HepG2 (cell line): Measurements from ENCODE around the gene SYVN1. TPM values are rescaled to one million over a fixed set of nuclear protein-coding genes. Genes with fewer than 3 reads are reported as not detected.

Experiments
- ARNTL ChIP-seq: sonication (generic); formaldehyde crosslinking; IDR thresholded peaks from 2 replicates; pipeline ENCODE4 v1.4.0; 2020; ENCODE audit warnings: mild to moderate bottlenecking, missing genetic modification reagents
- CCDC6 ChIP-seq: sonication (generic); formaldehyde crosslinking; IDR thresholded peaks from 2 replicates; pipeline ENCODE4 v1.8.1; 2022; ENCODE audit warnings: mild to moderate bottlenecking, missing genetic modification reagents, moderate library complexity
- MTA1 ChIP-seq: sonication (generic); formaldehyde crosslinking; IDR thresholded peaks from 2 replicates; pipeline ENCODE4 v1.4.0; 2020; ENCODE audit warnings: missing genetic modification reagents, mild to moderate bottlenecking, borderline replicate concordance
- NFATC3 ChIP-seq: sonication (generic); formaldehyde crosslinking; IDR thresholded peaks from 2 replicates; pipeline ENCODE4 v1.5.1; 2020; ENCODE audit warnings: mild to moderate bottlenecking, missing genetic modification reagents
- NR1H2 ChIP-seq: sonication (generic); formaldehyde crosslinking; IDR thresholded peaks from 2 replicates; pipeline ENCODE4 v1.8.1; 2022; ENCODE audit warnings: low read depth, missing genetic modification reagents, borderline replicate concordance
- PLRG1 ChIP-seq: fragments of 450-650 bp; conservative IDR thresholded peaks from 2 replicates; pipeline ENCODE4 v1.6.1; 2016
- RBAK ChIP-seq: sonication (generic); formaldehyde crosslinking; IDR thresholded peaks from 2 replicates; pipeline ENCODE4 v1.5.1; 2020; ENCODE audit warnings: mild to moderate bottlenecking, missing genetic modification reagents
- RERE ChIP-seq: IDR thresholded peaks from 2 replicates; pipeline ENCODE4 v1.6.1; 2016; ENCODE audit warnings: low read depth, missing genetic modification reagents, missing compliant biosample characterization
- RNF2 ChIP-seq: fragments of 450-650 bp; conservative IDR thresholded peaks from 2 replicates; pipeline ENCODE4 v1.6.1; 2016; ENCODE audit warnings: low read depth
- SATB2 ChIP-seq: sonication (generic); formaldehyde crosslinking; IDR thresholded peaks from 2 replicates; pipeline ENCODE4 v1.5.0; 2020; ENCODE audit warnings: missing genetic modification reagents
- SKIL ChIP-seq: sonication (generic); formaldehyde crosslinking; IDR thresholded peaks from 2 replicates; pipeline ENCODE4 v1.8.0; 2022; ENCODE audit warnings: missing genetic modification reagents, mild to moderate bottlenecking, moderate library complexity, borderline replicate concordance
- TEAD3 ChIP-seq: optimal IDR thresholded peaks from 2 replicates; pipeline ENCODE3; 2016; ENCODE audit warnings: borderline replicate concordance
- ZBTB43 ChIP-seq: sonication (generic); formaldehyde crosslinking; conservative IDR thresholded peaks from 2 replicates; pipeline ENCODE4 v1.4.0; 2020; ENCODE audit warnings: missing genetic modification reagents
- ZFX ChIP-seq: sonication (generic); formaldehyde crosslinking; IDR thresholded peaks from 2 replicates; pipeline ENCODE4 v1.4.0; 2020; ENCODE audit warnings: mild to moderate bottlenecking, low read depth, missing genetic modification reagents, moderate library complexity
- ZFYVE20 ChIP-seq: sonication (generic); formaldehyde crosslinking; IDR thresholded peaks from 2 replicates; pipeline ENCODE4 v1.8.0; 2023; ENCODE audit warnings: low read depth, mild to moderate bottlenecking, moderate library complexity, missing genetic modification reagents, borderline replicate concordance
- ZKSCAN1 ChIP-seq: fragments of 150-350 bp; IDR thresholded peaks from 2 replicates; pipeline ENCODE4 v1.6.1; 2014; ENCODE audit warnings: low read length
- ZNF180 ChIP-seq: sonication (generic); formaldehyde crosslinking; IDR thresholded peaks from 2 replicates; pipeline ENCODE4 v1.4.0; 2020; ENCODE audit warnings: low read depth, missing genetic modification reagents, borderline replicate concordance
- ZNF468 ChIP-seq: sonication (generic); formaldehyde crosslinking; IDR thresholded peaks from 2 replicates; pipeline ENCODE4 v1.8.0; 2022; ENCODE audit warnings: mild to moderate bottlenecking, moderate library complexity, missing genetic modification reagents
- ZNF501 ChIP-seq: sonication (generic); formaldehyde crosslinking; IDR thresholded peaks from 2 replicates; pipeline ENCODE4 v1.5.1; 2020; ENCODE audit warnings: mild to moderate bottlenecking, moderate library complexity, missing genetic modification reagents
- ZNF790 ChIP-seq: sonication (generic); formaldehyde crosslinking; IDR thresholded peaks from 2 replicates; pipeline ENCODE4 v1.8.0; 2022; ENCODE audit warnings: missing genetic modification reagents, mild to moderate bottlenecking, borderline replicate concordance
- ZZZ3 ChIP-seq: sonication (generic); formaldehyde crosslinking; IDR thresholded peaks from 2 replicates; pipeline ENCODE4 v1.4.0; 2020; ENCODE audit warnings: missing genetic modification reagents, mild to moderate bottlenecking, borderline replicate concordance
- polyA plus RNA-seq, 8 experiments: library from polyadenylated mRNA; depleted of rRNA in 3 of 8; stranded (reverse) in 7 of 8; unstranded in 1 of 8; fragments of >200 nt; fragmentation: Illumina TruSeq in 4 of 8; extraction: Trizol in 4 of 8; gene quantifications; 2 replicates each; pipeline versions ENCODE4 v1.2.1 to v1.2.3, GENCODE V29; 2011 to 2016; ENCODE audit warnings: low read depth in 4 of 8, missing spikeins in 1 of 8, mixed read lengths in 1 of 8; ENCODE audit not compliant: insufficient read depth in 1 of 8
- total RNA-seq, 5 experiments: library from RNA; depleted of rRNA; stranded (reverse); fragments of >200 nt; fragmentation: Illumina TruSeq; extraction: Trizol; gene quantifications; 2 replicates each; pipeline ENCODE4 v1.2.3, GENCODE V29; 2016; ENCODE audit warnings: low read depth in 1 of 5

SYVN1 gene
- total and polyA plus RNA-seq, 2 of the 13 experiments (the other 11 are each of a cell fraction or from before 2014, with no cell fraction given) = 10.3 to 22.5 TPM

GRCh38 chr11:65095974-65096806 is 38.1 kb downstream of the SYVN1 start, which contains the start of gene VPS51 (continued):
- TF ChIP-seq ZNF468 (CRISPR knock-in tag) (no peak), ZZZ3 (CRISPR knock-in tag) (peak; percentile 72; the same call in 1 of the 2 replicates), NFATC3 (CRISPR knock-in tag) (no peak), SKIL (CRISPR knock-in tag) (no peak), RBAK (no peak), ARNTL (CRISPR knock-in tag) (peak; percentile 52; the same call in 1 of the 2 replicates), ZBTB43 (CRISPR knock-in tag) (no peak; the same call in 1 of the 2 replicates), ZFX (CRISPR knock-in tag) (peak; percentile 94), RERE (CRISPR knock-in tag) (peak; percentile 64; the same call in 1 of the 2 replicates), ZFYVE20 (CRISPR knock-in tag) (no peak; the same call in 1 of the 2 replicates), ZNF180 (no peak), RNF2 (no peak), ZNF790 (CRISPR knock-in tag) (no peak), ZNF501 (CRISPR knock-in tag) (peak; percentile 70), MTA1 (CRISPR knock-in tag) (0 out of 2 replicates have a peak, but pooled peaks have one; percentile 19), PLRG1 (no peak), TEAD3 (CRISPR knock-in tag) (peak; percentile 81), NR1H2 (CRISPR knock-in tag) (no peak), CCDC6 (CRISPR knock-in tag) (no peak), SATB2 (no peak), ZKSCAN1 (peak; percentile 94)
